K562 (cell line): ENCODE measurements around the gene MAGOHB. TPM values are rescaled to one million over a fixed set of nuclear protein-coding genes. Genes with fewer than 3 reads are reported as not detected.
A peak's percentile ranks its signal among the peaks of the same experiment; 100 is the strongest.

ENCODE experiments used
- ATF1 ChIP-seq, 2 experiments: fragments of 450-650 bp in 1 of 2; IDR thresholded peaks; 2 replicates each; pipeline ENCODE4 v1.6.1; 2016; ENCODE audit warnings: missing compliant biosample characterization in 1 of 2, missing genetic modification characterization in 1 of 2
- BRD4 ChIP-seq: fragments of 200-600 bp; sonication (generic); IDR thresholded peaks from 2 replicates; pipeline ENCODE4 v1.6.1; 2017; ENCODE audit warnings: inconsistent platforms
- CHAMP1 ChIP-seq: fragments of 450-650 bp; IDR thresholded peaks from 2 replicates; pipeline ENCODE4 v1.6.1; 2016; ENCODE audit warnings: mild to moderate bottlenecking
- DIDO1 ChIP-seq: fragments of 450-650 bp; IDR thresholded peaks from 2 replicates; pipeline ENCODE4 v1.6.1; 2016; ENCODE audit warnings: low read depth, missing biosample characterization, missing genetic modification characterization
- HNRNPK ChIP-seq: fragments of 200-400 bp; formaldehyde crosslinking; IDR thresholded peaks from one replicate; pipeline ENCODE4 v1.6.1; 2018; ENCODE audit warnings: mild to moderate bottlenecking, low read depth, low read length; ENCODE audit not compliant: poor library complexity, severe bottlenecking
- JUN ChIP-seq, 2 experiments: sonication (generic) in 1 of 2; formaldehyde crosslinking in 1 of 2; IDR thresholded peaks; 2 replicates each; pipeline versions ENCODE4 v1.6.1 to v1.8.0; 2012 to 2022; ENCODE audit warnings: borderline replicate concordance in 2 of 2, mild to moderate bottlenecking in 2 of 2, improper control_type of control experiment in 1 of 2, low read depth in 1 of 2, low read length in 1 of 2, missing genetic modification reagents in 1 of 2
- NUFIP1 ChIP-seq: fragments of 450-650 bp; IDR thresholded peaks from 2 replicates; pipeline ENCODE4 v1.6.1; 2018; ENCODE audit not compliant: partially characterized antibody
- PHTF2 ChIP-seq: fragments of 250-450 bp; sonication (Bioruptor Pico); IDR thresholded peaks from 2 replicates; pipeline ENCODE4 v1.5.0; 2021; ENCODE audit warnings: mild to moderate bottlenecking
- POLR2G ChIP-seq: fragments of 200-400 bp; formaldehyde crosslinking; IDR thresholded peaks from 2 replicates; pipeline ENCODE4 v1.6.1; 2017; ENCODE audit warnings: low read depth, mild to moderate bottlenecking, antibody characterized with exemption, low read length, moderate library complexity
- RB1 ChIP-seq: fragments of 450-650 bp; IDR thresholded peaks from 2 replicates; pipeline ENCODE4 v1.6.1; 2017; ENCODE audit warnings: low read depth, mild to moderate bottlenecking
- SOX6 ChIP-seq: fragments of 450-650 bp; IDR thresholded peaks from 2 replicates; pipeline ENCODE4 v1.6.1; 2014; ENCODE audit warnings: mild to moderate bottlenecking
- TBP ChIP-seq: optimal IDR thresholded peaks from 2 replicates; pipeline ENCODE3; 2011; ENCODE audit warnings: low read depth, low read length, improper control_type of control experiment
- ZBTB11 ChIP-seq, 3 experiments: fragments of 200-800 bp in 1 of 3; fragments of 250-450 bp in 1 of 3; fragments of 450-650 bp in 1 of 3; sonication (Bioruptor Pico) in 1 of 3; sonication (Bioruptor generic) in 1 of 3; formaldehyde crosslinking in 1 of 3; IDR thresholded peaks; 2 replicates each; pipeline versions ENCODE4 v1.6.1 to v1.8.0; 2016 to 2022; ENCODE audit warnings: mild to moderate bottlenecking in 2 of 3, missing genetic modification characterization in 2 of 3, missing compliant biosample characterization in 1 of 3, moderate library complexity in 1 of 3
- ZBTB43 ChIP-seq: sonication (generic); formaldehyde crosslinking; IDR thresholded peaks from 2 replicates; pipeline ENCODE4 v1.8.0; 2023; ENCODE audit warnings: mild to moderate bottlenecking, missing genetic modification reagents
- ZBTB5 ChIP-seq: fragments of 450-650 bp; IDR thresholded peaks from 2 replicates; pipeline ENCODE4 v1.6.1; 2017; ENCODE audit warnings: antibody characterized with exemption
- ZNF124 ChIP-seq: sonication (generic); formaldehyde crosslinking; IDR thresholded peaks from 2 replicates; pipeline ENCODE4 v1.8.1; 2022; ENCODE audit warnings: missing genetic modification reagents
- ZNF444 ChIP-seq: fragments of 250-450 bp; sonication (Bioruptor Pico); IDR thresholded peaks from 2 replicates; pipeline ENCODE4 v1.4.0; 2020; ENCODE audit warnings: mild to moderate bottlenecking, moderate library complexity
- ZNF79 ChIP-seq: fragments of 250-450 bp; sonication (Bioruptor Pico); IDR thresholded peaks from 2 replicates; pipeline ENCODE4 v1.4.0; 2020; ENCODE audit warnings: low read depth, mild to moderate bottlenecking, moderate library complexity
- polyA plus RNA-seq, 8 experiments: library from polyadenylated mRNA; depleted of rRNA in 4 of 8; stranded (reverse) in 5 of 8; unstranded in 3 of 8; fragments of >200 nt; fragmentation: Nextera tagmentation in 2 of 8; fragmentation: Illumina TruSeq in 1 of 8; extraction: Ambion mirVana in 2 of 8; extraction: Trizol in 1 of 8; gene quantifications; 2 replicates each; pipeline versions ENCODE4 v1.2.1 to v1.2.3, GENCODE V29; 2011 to 2014; ENCODE audit warnings: inconsistent platforms in 1 of 8, missing spikeins in 1 of 8
- total RNA-seq, 7 experiments: library from RNA; depleted of rRNA in 6 of 7; stranded (reverse); fragments of >200 nt in 6 of 7; fragmentation: Illumina TruSeq in 2 of 7; extraction: Trizol in 2 of 7; gene quantifications; 2 replicates each; pipeline versions ENCODE4 v1.2.1 to v1.2.3, GENCODE V29; 2011 to 2021; ENCODE audit warnings: low replicate concordance in 1 of 7

MAGOHB gene
- total and polyA plus RNA-seq, 9 of the 15 experiments (the other 6 are each of a cell fraction or from before 2014, with no cell fraction given) = 34.5 to 177 (median 85.4) TPM

GRCh38 chr12:10613349-10614055 lies at the start of gene MAGOHB (continued):
- TF ChIP-seq TBP = peak; percentile 83
- TF ChIP-seq PHTF2 = no peak
- no peak for TF ChIP-seq ZNF79 (CRISPR knock-in tag)
- TF ChIP-seq ATF1 (CRISPR knock-in tag; IDR thresholded peaks at IDR 0.05) = peak; percentile 97
- peak; percentile 100 for TF ChIP-seq ATF1 (tag; IDR thresholded peaks at IDR 0.05)
- 0 out of 2 replicates have a peak, but pooled peaks have one; percentile 14 for TF ChIP-seq SOX6
- TF ChIP-seq BRD4 = peak; percentile 96
- TF ChIP-seq NUFIP1 = no peak
- TF ChIP-seq ZBTB11 (CRISPR knock-in tag; IDR thresholded peaks at IDR 0.05) = 0 out of 6 replicates have a peak, but pooled peaks of 1 of the 3 experiments have one; percentile 28
- TF ChIP-seq RB1 = peak; percentile 97
- TF ChIP-seq ZNF124 (CRISPR knock-in tag) = no peak
- TF ChIP-seq ZNF444 (CRISPR knock-in tag) = no peak
- 0 out of 2 replicates have a peak, but pooled peaks have one; percentile 40 for TF ChIP-seq CHAMP1
- TF ChIP-seq ZBTB43 (CRISPR knock-in tag) = no peak
- TF ChIP-seq HNRNPK = no peak
- TF ChIP-seq POLR2G = peak; percentile 86
- peak; percentile 71; the same call in 1 of the 2 replicates for TF ChIP-seq DIDO1 (tag)
- peak; percentile 93 for TF ChIP-seq JUN (IDR thresholded peaks at IDR 0.05; ENCODE audit: borderline replicate concordance, low read depth, low read length)
- TF ChIP-seq JUN (CRISPR knock-in tag; IDR thresholded peaks at IDR 0.05; ENCODE audit: borderline replicate concordance) = no peak
- no peak for TF ChIP-seq ZBTB5
